GM12892 (cell line): ENCODE data around the gene ANAPC7.

Experiments used
- POLR2A ChIP-seq: IDR thresholded peaks from 2 replicates; pipeline ENCODE4 v1.6.1; 2011; ENCODE audit warnings: low read depth, low read length, control low read depth
- POLR2AphosphoS5 ChIP-seq: IDR thresholded peaks from 2 replicates; pipeline ENCODE4 v1.6.1; 2011; ENCODE audit warnings: low read depth, low read length, control low read depth

DNA sequence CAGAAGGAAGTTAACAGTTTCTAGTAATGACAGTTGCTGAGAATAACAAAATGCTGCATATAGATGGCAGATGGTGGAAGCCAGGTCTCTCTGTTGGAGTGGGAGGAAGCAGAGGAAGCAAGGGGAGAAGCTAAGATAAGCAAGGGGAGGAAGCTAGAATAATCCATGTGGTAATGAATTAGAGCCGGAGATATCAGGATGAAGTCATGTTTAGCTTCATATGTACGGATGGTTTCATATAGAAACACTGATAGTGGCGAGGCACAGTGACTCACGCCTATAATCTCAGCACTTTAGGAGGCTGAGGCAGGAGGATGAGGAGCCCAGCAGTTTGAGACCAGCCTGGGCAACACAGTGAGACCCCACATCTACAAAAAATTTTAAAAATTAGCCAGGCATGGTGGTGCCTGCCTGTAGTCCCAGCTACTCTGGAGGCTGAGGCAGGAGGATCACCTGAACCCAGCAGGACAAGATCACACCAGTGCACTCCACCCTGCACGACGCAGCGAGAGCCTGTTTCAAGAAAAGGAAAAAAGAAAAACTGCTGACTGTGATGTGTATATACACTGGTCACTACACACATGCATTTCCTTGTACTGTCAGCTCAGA is 49.2 kb downstream of the ANAPC7 start:
- TF ChIP-seq POLR2A, result no peak
- TF ChIP-seq POLR2AphosphoS5, result no peak
